Lower leg skin (tissue), 3 donors: ENCODE results near the gene TBCD.

Experiments used
- CTCF ChIP-seq, 3 donors: fragments of 450-650 bp; IDR thresholded peaks; one replicate each; pipeline ENCODE4 v1.5.1; 2016; ENCODE audit warnings: antibody characterized with exemption in 3 of 3, mild to moderate bottlenecking in 3 of 3, moderate library complexity in 2 of 3
- POLR2A ChIP-seq, 2 donors: fragments of 450-650 bp; IDR thresholded peaks; one replicate each; pipeline ENCODE4 v1.6.1; 2016 to 2017; ENCODE audit warnings: antibody characterized with exemption in 2 of 2, mild to moderate bottlenecking in 1 of 2, moderate library complexity in 1 of 2

GRCh38 chr17:82917699-82918345 is 166.0 kb downstream of the TBCD start:
- no peak for TF ChIP-seq CTCF (IDR thresholded peaks at IDR 0.05)
- TF ChIP-seq POLR2A (IDR thresholded peaks at IDR 0.05): no peak
